ENCODE measurements around the gene PRPSAP2. TPM values are rescaled to one million over a fixed set of nuclear protein-coding genes. Genes with fewer than 3 reads are reported as not detected.

PRPSAP2 gene
- total RNA-seq, 1 experiment from 2014 or later = 37.8 TPM

DNA sequence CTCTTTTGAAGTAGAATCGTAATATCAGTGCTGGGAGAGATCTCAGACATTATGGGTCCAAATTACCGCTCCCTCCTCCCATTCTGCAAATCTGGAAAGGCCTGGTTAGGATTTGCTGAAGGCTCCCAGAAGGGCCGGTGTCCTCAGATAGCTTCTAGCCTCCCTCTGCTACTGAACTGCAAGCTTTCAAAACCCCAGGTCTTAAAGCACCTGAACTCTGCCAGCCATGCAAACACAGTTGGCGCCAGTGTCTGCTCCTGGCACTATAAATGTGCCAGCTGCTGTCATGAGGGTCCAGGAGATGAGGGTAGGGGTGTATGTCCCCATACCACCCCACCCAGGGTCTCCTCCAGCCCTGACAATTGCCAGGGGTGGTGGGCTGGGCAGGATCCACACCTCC is 118.3 kb downstream of the PRPSAP2 start:
- Histone ChIP-seq H3K36me3 (ENCODE audit: control insufficient read depth in 1 of 2, insufficient read depth in 2 of 2, low read length in 2 of 2) (peaks cover 23 to 38% of the 10 kb centered on the region in 2 experiments; a peak in 3 of 4 replicates), H3K9ac (ENCODE audit: low read length) (no peak overlapping the region), H3K79me2 (ENCODE audit: insufficient read depth, low read length) (peaks cover 22% of the 10 kb centered on the region), H4K20me1 (ENCODE audit: insufficient read depth) (no peaks in the 10 kb centered on the region), H3K4me3 (replicated peaks in 1 of 2; ENCODE audit: low read depth in 1 of 2, low read length in 2 of 2) (no peak overlapping the region), H3K9me2 (ENCODE audit: insufficient read depth) (no peaks in the 10 kb centered on the region), H2AFZ (ENCODE audit: low read depth, low read length, poor library complexity, severe bottlenecking) (no peak overlapping the region), H3K4me1 (ENCODE audit: control insufficient read depth in 1 of 2, insufficient read depth in 2 of 2, low read length in 2 of 2) (peaks cover 0 to 6% of the 10 kb centered on the region in 2 experiments; a peak in 2 of 4 replicates), H3K27me3 (ENCODE audit: insufficient read depth, low read length) (no peaks in the 10 kb centered on the region), H3K27ac (ENCODE audit: low read depth, low read length) (no peak overlapping the region), H3K4me2 (ENCODE audit: low read length) (no peak overlapping the region), H3K9me3 (ENCODE audit: control insufficient read depth in 1 of 2, insufficient read depth in 1 of 2, low read depth in 1 of 2, low read length in 2 of 2) (no peaks in the 10 kb centered on the region)
- DNase-seq (ENCODE audit: low read depth, low spot score) = no peak
- RAD21 ChIA-PET (ENCODE audit: low non-redundant PET in 1 of 2, low total read pairs in 2 of 2, uncharacterized antibody in 2 of 2, unreplicated experiment in 2 of 2) = interaction anchor here in 1 of 2 experiments (1.5 kb wide), 1 partner anchor 15 kb away, joined by 3 read pairs; no protein-coding TSS in a partner anchor
- TF ChIP-seq ZBTB33 (IDR thresholded peaks at IDR 0.05; ENCODE audit: extremely low read depth, insufficient replicate concordance, low read length) (no peak), ATF3 (IDR thresholded peaks at IDR 0.05) (no peak), ELF1 (IDR thresholded peaks at IDR 0.05; ENCODE audit: borderline replicate concordance, low read depth) (no peak), POLR2AphosphoS5 (IDR thresholded peaks at IDR 0.05; ENCODE audit: low read depth, low read length) (no peak), POLR2A (IDR thresholded peaks at IDR 0.05; ENCODE audit: borderline replicate concordance, extremely low read depth, insufficient read depth, insufficient read length) (no peak), CBX3 (IDR thresholded peaks at IDR 0.05; ENCODE audit: low read depth) (no peak), RAD21 (IDR thresholded peaks at IDR 0.05; ENCODE audit: low read depth) (no peak), CTCF (IDR thresholded peaks at IDR 0.05 in 2 of 3, conservative IDR thresholded peaks at IDR 0.05 in 1 of 3; ENCODE audit: borderline replicate concordance in 1 of 3, insufficient read depth in 1 of 3, low read depth in 2 of 3, low read length in 2 of 3) (no peak), YY1 (IDR thresholded peaks at IDR 0.05; ENCODE audit: extremely low read depth, insufficient replicate concordance, low read depth, low read length) (no peak), EZH2phosphoT487 (IDR thresholded peaks at IDR 0.05; ENCODE audit: borderline replicate concordance) (no peak)
- intact Hi-C loops (cut with micrococcal nuclease) = no loop called here
- ATAC-seq = no peak
- CTCF ChIA-PET = no interaction called here
- BruUV-seq (replicated peaks) = no TSS peak
- POLR2A ChIA-PET = no interaction called here

Measured in HCT116 (cell line).